ENCODE results near the gene TRIP11.

The TRIP11 gene

GRCh38 chr14:91946622-91947474 lies 93.0 kb downstream of the TRIP11 start:
- Mint-ChIP-seq H3K36me3 (no peaks in the 10 kb centered on the region), H3K27ac (no peak overlapping the region), H3K4me3 (peak overlapping the region; percentile 93), H3K4me1 (peaks cover 14% of the 10 kb centered on the region), H3K9me3 (no peaks in the 10 kb centered on the region), H3K27me3 (peaks cover 14% of the 10 kb centered on the region)

- peaks cover 14% of the 10 kb centered on the region for H3K27me3 Mint-ChIP-seq
- H3K36me3 Mint-ChIP-seq: no peaks in the 10 kb centered on the region
- H3K27ac Mint-ChIP-seq: no peak overlapping the region
- H3K4me1 Mint-ChIP-seq: peaks cover 14% of the 10 kb centered on the region
- H3K9me3 Mint-ChIP-seq: no peaks in the 10 kb centered on the region
- H3K4me3 Mint-ChIP-seq: no peak overlapping the region
These were observed 93.9 kb downstream of the TRIP11 start for GRCh38 chr14:91945751-91946621.

- peaks cover 10% of the 10 kb centered on the region for H3K4me1 Mint-ChIP-seq
- peaks cover 14% of the 10 kb centered on the region for H3K27me3 Mint-ChIP-seq
- H3K9me3 Mint-ChIP-seq: no peaks in the 10 kb centered on the region
- H3K36me3 Mint-ChIP-seq: no peaks in the 10 kb centered on the region
- no peak overlapping the region for H3K27ac Mint-ChIP-seq
- H3K4me3 Mint-ChIP-seq: no peak overlapping the region
These were observed 96.9 kb downstream of the TRIP11 start for GRCh38 chr14:91942946-91943345.

DNA sequence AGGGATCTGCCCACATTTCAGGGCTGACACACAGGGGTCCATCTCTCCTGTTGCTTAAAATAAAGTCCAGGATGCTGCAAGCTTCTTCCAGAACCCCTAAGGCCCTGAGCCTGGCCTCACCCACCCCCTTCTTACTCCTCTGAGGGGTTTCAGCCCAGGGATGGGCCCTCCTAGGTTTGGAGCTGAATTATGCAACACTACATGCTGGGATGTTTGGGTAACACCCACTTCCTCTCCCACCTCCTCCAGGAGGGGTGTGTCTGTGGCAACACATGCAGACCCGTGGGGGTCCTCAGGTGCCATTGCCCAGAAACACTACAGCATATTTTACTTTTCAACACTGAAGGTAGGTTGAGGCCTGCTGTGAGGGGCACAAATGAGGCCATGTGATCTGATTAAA lies 97.7 kb downstream of the TRIP11 start:
- H3K27me3 Mint-ChIP-seq: peaks cover 14% of the 10 kb centered on the region
- H3K4me3 Mint-ChIP-seq: no peak overlapping the region

DNA sequence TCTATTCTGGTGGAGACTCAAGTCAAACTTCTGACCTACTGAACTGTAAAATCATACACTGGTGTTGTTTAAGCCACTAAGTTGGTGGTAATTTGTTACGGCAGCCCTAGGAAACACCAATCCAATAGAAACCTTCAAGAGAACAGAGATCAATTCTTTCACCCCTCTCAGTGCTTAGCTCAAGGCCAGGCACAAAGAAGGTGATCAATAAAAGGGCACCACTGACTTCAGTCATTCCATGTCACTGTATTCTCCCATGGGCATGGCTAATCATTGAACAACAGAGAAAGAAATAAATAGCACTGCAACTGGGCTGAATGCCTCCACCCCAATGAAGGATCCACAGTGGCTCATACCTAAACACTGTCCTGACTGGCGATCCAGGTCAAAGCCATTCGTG lies 99.7 kb downstream of the TRIP11 start:
- Mint-ChIP-seq H3K4me1 (peaks cover 3% of the 10 kb centered on the region), H3K36me3 (no peaks in the 10 kb centered on the region)

More for the DNA sequence above, 97.7 kb downstream of the TRIP11 start:
- no peaks in the 10 kb centered on the region for H3K9me3 Mint-ChIP-seq
- peak overlapping the region; percentile 23 for H3K27ac Mint-ChIP-seq
- H3K36me3 Mint-ChIP-seq: no peaks in the 10 kb centered on the region
- peaks cover 9% of the 10 kb centered on the region for H3K4me1 Mint-ChIP-seq

DNA sequence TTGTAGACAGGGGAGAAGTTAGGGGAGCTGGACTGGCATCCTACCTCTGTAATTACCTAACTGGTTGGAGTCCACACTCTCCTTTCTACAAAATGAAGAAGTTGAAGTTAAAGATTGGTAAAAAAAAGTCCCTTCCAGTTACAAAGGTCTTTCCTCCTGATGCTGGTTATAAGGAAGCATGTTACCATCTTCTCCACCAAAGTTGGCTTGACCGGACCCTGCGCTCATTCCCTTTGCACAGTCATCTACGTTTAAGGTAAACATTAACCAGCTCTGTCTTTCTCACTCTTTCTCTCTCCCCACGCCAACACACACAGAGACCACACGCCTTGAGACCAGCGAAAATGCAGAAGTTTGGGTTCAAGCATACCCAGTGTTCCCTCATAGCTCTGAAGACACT lies 104.3 kb downstream of the TRIP11 start:
- no peak overlapping the region for H3K4me3 Mint-ChIP-seq
- H3K9me3 Mint-ChIP-seq: no peaks in the 10 kb centered on the region
- no peaks in the 10 kb centered on the region for H3K4me1 Mint-ChIP-seq
- no peaks in the 10 kb centered on the region for H3K27me3 Mint-ChIP-seq
- no peaks in the 10 kb centered on the region for H3K36me3 Mint-ChIP-seq
- H3K27ac Mint-ChIP-seq: no peak overlapping the region

More for the DNA sequence above, 99.7 kb downstream of the TRIP11 start:
- no peak overlapping the region for H3K4me3 Mint-ChIP-seq
- no peaks in the 10 kb centered on the region for H3K9me3 Mint-ChIP-seq
- H3K27me3 Mint-ChIP-seq: peaks cover 12% of the 10 kb centered on the region
- no peak overlapping the region for H3K27ac Mint-ChIP-seq

GRCh38 chr14:91934554-91935285 lies 105.1 kb downstream of the TRIP11 start:
- Mint-ChIP-seq H3K4me1 (no peaks in the 10 kb centered on the region), H3K27me3 (no peaks in the 10 kb centered on the region), H3K4me3 (no peak overlapping the region), H3K36me3 (no peaks in the 10 kb centered on the region), H3K9me3 (no peaks in the 10 kb centered on the region), H3K27ac (no peak overlapping the region)

- H3K27ac Mint-ChIP-seq: no peak overlapping the region
- no peaks in the 10 kb centered on the region for H3K9me3 Mint-ChIP-seq
- H3K36me3 Mint-ChIP-seq: no peaks in the 10 kb centered on the region
- H3K4me3 Mint-ChIP-seq: no peak overlapping the region
- no peaks in the 10 kb centered on the region for H3K27me3 Mint-ChIP-seq
- no peaks in the 10 kb centered on the region for H3K4me1 Mint-ChIP-seq
These were observed 108.3 kb downstream of the TRIP11 start for GRCh38 chr14:91931478-91932088.

GRCh38 chr14:91929700-91930099 lies 110.2 kb downstream of the TRIP11 start:
- Mint-ChIP-seq H3K4me3 (no peak overlapping the region), H3K27ac (no peak overlapping the region), H3K36me3 (no peaks in the 10 kb centered on the region), H3K9me3 (no peaks in the 10 kb centered on the region), H3K4me1 (no peaks in the 10 kb centered on the region), H3K27me3 (no peaks in the 10 kb centered on the region)

DNA sequence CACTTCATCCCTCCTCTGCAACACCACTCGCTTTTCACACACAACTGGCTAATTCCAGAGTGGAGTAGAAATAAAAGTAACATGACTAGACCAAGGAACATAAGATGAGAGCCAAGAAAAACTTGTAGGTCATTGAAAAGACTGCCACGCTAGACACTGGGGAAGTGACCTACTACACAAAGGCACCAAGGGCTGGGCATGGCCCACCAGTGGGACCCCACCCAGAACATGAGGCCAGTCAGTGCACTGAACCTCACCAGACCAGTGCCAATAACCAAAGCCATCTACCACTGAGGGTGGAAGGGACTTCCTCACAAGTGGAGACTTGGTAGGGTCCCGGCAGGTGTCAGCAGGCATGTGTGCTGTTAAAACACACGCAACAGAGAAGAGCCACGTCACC lies 112.1 kb downstream of the TRIP11 start:
- Mint-ChIP-seq H3K4me1 (no peaks in the 10 kb centered on the region), H3K4me3 (no peak overlapping the region), H3K36me3 (no peaks in the 10 kb centered on the region), H3K27me3 (no peaks in the 10 kb centered on the region), H3K27ac (no peak overlapping the region), H3K9me3 (no peaks in the 10 kb centered on the region)

GRCh38 chr14:91927191-91927590 lies 112.7 kb downstream of the TRIP11 start:
- Mint-ChIP-seq H3K4me3 (no peak overlapping the region), H3K27me3 (no peaks in the 10 kb centered on the region), H3K4me1 (no peaks in the 10 kb centered on the region), H3K36me3 (no peaks in the 10 kb centered on the region), H3K9me3 (no peaks in the 10 kb centered on the region), H3K27ac (no peak overlapping the region)

GRCh38 chr14:91926131-91926890 lies 113.5 kb downstream of the TRIP11 start:
- Mint-ChIP-seq H3K27ac (no peak overlapping the region), H3K4me1 (no peaks in the 10 kb centered on the region), H3K4me3 (no peak overlapping the region), H3K27me3 (no peaks in the 10 kb centered on the region), H3K9me3 (no peaks in the 10 kb centered on the region), H3K36me3 (no peaks in the 10 kb centered on the region)

- Mint-ChIP-seq H3K36me3 (no peaks in the 10 kb centered on the region), H3K27ac (no peak overlapping the region), H3K27me3 (no peaks in the 10 kb centered on the region), H3K4me1 (no peaks in the 10 kb centered on the region), H3K9me3 (no peaks in the 10 kb centered on the region), H3K4me3 (no peak overlapping the region)
These were observed 114.1 kb downstream of the TRIP11 start for GRCh38 chr14:91925727-91926121.

- Mint-ChIP-seq H3K4me1 (no peaks in the 10 kb centered on the region), H3K27ac (no peak overlapping the region), H3K4me3 (no peak overlapping the region), H3K9me3 (no peaks in the 10 kb centered on the region), H3K36me3 (no peaks in the 10 kb centered on the region), H3K27me3 (no peaks in the 10 kb centered on the region)
These were observed 114.7 kb downstream of the TRIP11 start for GRCh38 chr14:91925001-91925726.
